NCI-H526 treated with DMSO at 0.1 percent for 48 hours (cell line): ENCODE data around the gene FNDC10.
"Not testable (repeated sequence)": the region's sequence is repeated elsewhere in the genome, so short reads cannot be mapped to it uniquely, and the experiment has no call there.

Experiments used
- DNase-seq: peaks from one replicate; lab custom pipeline; 2025; lab: John Stamatoyannopoulos, UW

FNDC10 gene

GRCh38 chr1:1567152-1567875, 32.6 kb downstream of the FNDC10 start:
- DNase-seq, result no peak

GRCh38 chr1:1565340-1565739, 34.6 kb downstream of the FNDC10 start:
- no peak for DNase-seq

- DNase-seq, result no peak
These were observed 35.7 kb downstream of the FNDC10 start for GRCh38 chr1:1564268-1564667.

GRCh38 chr1:1563688-1564087, 36.2 kb downstream of the FNDC10 start:
- DNase-seq, result no peak

GRCh38 chr1:1562556-1563195, 37.3 kb downstream of the FNDC10 start:
- DNase-seq, result no peak

- DNase-seq, result no peak
These were observed 38.0 kb downstream of the FNDC10 start for GRCh38 chr1:1561801-1562470.

- no peak for DNase-seq
These were observed 39.8 kb downstream of the FNDC10 start for GRCh38 chr1:1560178-1560577.

- DNase-seq, result no peak
These were observed 40.9 kb downstream of the FNDC10 start for GRCh38 chr1:1559066-1559465.

- DNase-seq, result no peak
These were observed 41.3 kb downstream of the FNDC10 start for GRCh38 chr1:1558591-1558990.

- not testable (repeated sequence) for DNase-seq
These were observed 42.2 kb downstream of the FNDC10 start for GRCh38 chr1:1557688-1558087.

GRCh38 chr1:1556961-1557360, 43.0 kb downstream of the FNDC10 start:
- DNase-seq, result not testable (repeated sequence)

- DNase-seq, result no peak
These were observed 43.4 kb downstream of the FNDC10 start for GRCh38 chr1:1556505-1556904.

- DNase-seq, result no peak
These were observed 44.7 kb downstream of the FNDC10 start for GRCh38 chr1:1554926-1555915.

- DNase-seq, result no peak
These were observed 45.4 kb downstream of the FNDC10 start for GRCh38 chr1:1554550-1554925.

GRCh38 chr1:1553821-1554494, 46.0 kb downstream of the FNDC10 start:
- no peak for DNase-seq

GRCh38 chr1:1552263-1552639, 47.7 kb downstream of the FNDC10 start:
- no peak for DNase-seq

- no peak for DNase-seq
These were observed 48.2 kb downstream of the FNDC10 start for GRCh38 chr1:1551524-1552262.

- no peak for DNase-seq
These were observed 49.1 kb downstream of the FNDC10 start for GRCh38 chr1:1550591-1551432.

- DNase-seq, result no peak
These were observed 49.8 kb downstream of the FNDC10 start for GRCh38 chr1:1550087-1550486.

- no peak for DNase-seq
These were observed 51.3 kb downstream of the FNDC10 start for GRCh38 chr1:1548591-1548990.
